Cerebellar nuclear complex (tissue), 1 donor: ENCODE data around the gene PCDHB3.
"Not testable (repeated sequence)": the region's sequence is repeated elsewhere in the genome, so short reads cannot be mapped to it uniquely, and the experiment has no call there.

Experiments used
- DNase-seq, 2 experiments: peaks; one replicate each; lab custom pipeline; 2025; lab: John Stamatoyannopoulos, UW

The PCDHB3 gene

DNA sequence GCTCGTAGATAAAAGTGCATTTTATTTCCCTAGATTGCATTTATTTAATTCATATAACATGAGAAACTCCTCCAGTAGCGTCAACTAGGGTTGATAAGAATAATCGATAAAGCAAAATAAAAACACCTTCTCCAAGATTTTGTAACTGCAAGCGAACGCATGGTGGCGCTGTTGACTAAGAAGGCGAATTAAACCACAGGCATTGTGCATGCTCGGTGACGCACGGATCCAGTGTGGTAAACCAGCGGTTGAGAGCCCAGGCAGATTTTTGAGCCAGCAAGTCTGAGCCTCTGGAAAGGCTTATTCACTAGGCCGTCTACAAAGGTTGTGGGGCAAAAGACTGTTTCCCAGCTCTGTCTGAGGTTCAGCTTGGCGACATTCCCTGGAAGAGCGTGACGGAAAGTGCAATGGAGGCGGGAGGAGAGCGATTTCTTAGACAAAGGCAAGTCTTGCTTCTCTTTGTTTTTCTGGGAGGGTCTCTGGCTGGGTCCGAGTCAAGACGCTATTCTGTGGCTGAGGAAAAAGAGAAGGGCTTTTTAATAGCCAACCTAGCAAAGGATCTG lies at the start of gene PCDHB3:
Gene PCDHB3 (plus strand): TSS at position 231 of the 563 bp plus-strand sequence. CDS start 177 bp downstream, at position 408.
- no peak for DNase-seq

DNA sequence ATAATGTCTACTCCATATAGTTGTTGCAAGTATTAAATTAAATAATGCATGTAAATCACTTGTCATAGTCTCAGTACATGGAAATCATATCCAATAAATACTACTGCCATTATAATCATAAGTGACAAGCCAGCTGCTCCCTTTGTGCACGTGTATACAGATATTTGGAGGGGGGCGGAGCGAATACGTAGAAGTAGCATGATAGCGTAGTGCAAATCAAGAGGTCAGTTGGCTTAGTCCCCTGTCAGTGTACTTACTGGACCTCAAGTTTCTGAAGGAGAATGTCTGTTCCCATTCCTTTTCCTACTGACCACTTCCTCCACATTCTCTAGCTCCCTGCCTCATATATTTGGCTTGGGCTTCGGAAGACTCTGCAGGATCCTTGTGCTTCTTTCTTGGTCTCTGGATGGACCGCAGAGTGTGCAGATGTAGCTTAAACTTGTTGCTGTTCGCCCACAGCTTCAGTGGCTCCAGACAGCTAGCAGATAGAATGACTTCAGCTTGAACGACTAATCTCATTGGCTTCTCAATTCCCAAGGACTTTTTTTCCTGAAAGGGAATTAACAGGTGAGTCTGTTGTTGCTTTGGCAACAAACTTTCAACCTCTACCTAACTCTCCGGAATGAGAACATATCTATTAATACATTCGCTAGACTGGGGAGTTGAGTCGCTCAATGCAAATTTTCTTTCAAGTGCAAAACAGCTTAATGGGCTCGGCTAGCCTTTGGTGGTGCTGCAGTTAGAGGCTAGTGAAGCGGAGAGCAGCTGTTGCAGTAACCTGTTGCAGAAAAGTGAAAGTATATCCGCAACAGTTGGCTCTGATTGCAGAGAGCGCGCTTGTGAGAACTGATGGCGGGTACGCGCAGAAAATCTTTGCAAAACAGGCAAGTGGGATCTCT lies 49.4 kb upstream of the PCDHB3 start, which contains the start of gene PCDHB1:
Gene PCDHB1 (plus strand): TSS at position 753 of the 899 bp plus-strand sequence. CDS start 97 bp downstream, at position 850.
- no peak for DNase-seq

DNA sequence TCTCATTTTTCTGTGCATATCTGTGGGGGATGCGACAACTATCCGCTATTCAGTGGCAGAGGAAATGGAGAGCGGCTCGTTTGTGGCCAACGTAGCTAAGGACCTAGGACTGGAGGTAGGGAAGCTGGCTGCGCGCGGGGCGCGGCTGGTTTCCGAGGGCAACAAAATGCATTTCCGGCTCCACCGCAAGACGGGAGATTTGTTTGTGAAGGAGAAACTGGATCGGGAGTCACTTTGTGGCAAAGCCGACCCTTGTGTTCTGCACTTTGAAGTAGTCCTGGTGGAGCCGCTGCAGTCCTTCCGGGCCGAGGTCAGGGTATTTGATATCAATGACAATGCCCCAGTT lies 48.8 kb upstream of the PCDHB3 start:
- DNase-seq = no peak

DNA sequence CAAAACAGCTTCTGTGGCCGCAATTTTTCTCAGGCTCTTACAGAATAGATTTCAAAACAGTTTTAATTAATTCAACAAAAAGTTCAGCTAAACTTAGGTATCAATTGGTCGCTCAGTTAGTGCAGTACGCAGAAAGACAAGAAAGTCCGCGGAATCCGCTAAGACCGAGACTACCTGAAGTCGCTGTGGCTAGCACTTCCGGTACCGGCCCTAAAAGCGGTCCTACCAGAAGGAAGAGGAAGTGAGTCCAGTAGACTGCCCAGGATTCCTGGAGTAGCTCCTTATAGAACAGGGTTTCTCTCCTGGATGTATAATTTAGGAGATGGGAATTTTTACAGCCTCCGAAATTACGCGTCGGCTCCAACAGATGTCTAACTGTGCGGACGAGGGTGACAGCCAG lies 22.4 kb upstream of the PCDHB3 start:
- DNase-seq = no peak

DNA sequence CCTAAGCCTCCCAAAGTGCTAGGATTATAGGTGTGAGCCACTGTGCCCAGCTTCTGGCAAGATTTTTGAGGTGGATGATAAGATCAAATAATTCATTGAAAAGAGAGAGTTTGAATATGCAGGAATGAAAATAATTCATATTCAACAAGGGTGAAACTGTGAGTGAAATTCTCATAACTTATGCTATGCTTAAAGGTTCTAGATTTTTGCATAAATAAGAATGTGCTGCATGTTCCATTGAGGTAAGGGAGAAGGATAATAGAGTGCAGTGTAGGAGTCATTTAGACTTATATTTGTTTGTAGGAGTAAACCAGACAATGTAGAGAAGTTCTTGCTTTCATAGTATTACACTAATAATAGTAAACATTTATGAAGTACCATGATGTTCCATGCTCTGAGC lies 18.0 kb upstream of the PCDHB3 start:
- no peak for DNase-seq

DNA sequence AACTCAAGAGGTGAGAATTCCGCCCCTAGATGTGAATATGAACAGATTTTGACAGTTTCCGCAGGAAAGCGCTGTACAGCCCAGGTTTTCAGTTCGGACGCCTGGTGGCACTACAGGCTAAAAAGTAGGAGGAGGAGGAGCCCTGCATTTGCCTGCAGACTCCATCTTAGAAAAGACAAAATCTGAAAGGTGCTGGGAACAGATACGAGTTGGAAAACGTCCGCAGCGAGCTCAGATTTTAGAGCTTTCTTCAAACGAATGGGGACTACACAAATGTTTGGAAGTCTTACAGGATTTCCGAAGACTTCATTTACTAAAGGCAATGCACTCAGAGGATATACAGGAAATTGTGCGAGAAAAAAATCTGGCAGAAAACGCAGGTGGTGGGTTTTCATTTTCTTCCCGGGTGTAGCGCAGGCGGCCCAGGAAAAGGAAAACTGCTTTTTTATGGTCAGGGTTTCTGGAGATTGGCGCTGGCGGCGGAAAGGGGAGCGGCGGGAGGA lies 15.7 kb upstream of the PCDHB3 start:
- DNase-seq = no peak

DNA sequence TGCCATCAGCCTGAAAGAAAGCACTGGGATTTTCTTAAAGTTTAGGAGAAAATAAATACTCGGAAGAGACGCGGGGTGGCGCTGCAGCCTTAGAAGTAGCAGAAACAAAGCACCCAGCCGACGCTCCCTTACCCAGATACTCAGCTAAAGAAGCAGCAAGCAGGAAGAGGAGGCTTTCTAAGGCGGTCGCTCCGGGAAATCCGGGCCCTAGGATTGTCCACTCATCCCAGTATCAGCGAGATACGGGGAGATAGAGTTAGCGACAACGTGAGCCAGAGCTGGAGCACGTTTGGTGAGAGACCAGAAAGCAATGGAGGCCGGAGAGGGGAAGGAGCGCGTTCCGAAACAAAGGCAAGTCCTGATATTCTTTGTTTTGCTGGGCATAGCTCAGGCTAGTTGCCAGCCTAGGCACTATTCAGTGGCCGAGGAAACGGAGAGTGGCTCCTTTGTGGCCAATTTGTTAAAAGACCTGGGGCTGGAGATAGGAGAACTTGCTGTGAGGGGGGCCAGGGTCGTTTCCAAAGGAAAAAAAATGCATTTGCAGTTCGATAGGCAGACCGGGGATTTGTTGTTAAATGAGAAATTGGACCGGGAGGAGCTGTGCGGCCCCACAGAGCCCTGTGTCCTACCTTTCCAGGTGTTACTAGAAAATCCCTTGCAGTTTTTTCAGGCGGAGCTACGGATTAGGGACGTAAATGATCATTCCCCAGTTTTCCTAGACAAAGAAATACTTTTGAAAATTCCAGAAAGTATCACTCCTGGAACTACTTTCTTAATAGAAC lies 5.6 kb upstream of the PCDHB3 start, which contains the start of gene PCDHB2:
Gene PCDHB2 (plus strand): TSS at position 135 of the 782 bp plus-strand sequence. CDS start 176 bp downstream, at position 311.
- no peak for DNase-seq

DNA sequence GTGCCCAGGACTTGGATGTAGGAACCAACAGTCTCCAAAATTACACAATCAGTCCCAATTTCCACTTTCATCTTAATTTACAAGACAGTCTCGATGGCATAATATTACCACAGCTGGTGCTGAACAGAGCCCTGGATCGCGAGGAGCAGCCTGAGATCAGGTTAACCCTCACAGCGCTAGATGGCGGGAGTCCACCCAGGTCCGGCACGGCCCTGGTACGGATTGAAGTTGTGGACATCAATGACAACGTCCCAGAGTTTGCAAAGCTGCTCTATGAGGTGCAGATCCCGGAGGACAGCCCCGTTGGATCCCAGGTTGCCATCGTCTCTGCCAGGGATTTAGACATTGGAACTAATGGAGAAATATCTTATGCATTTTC lies 5.0 kb upstream of the PCDHB3 start:
- DNase-seq = no peak

DNA sequence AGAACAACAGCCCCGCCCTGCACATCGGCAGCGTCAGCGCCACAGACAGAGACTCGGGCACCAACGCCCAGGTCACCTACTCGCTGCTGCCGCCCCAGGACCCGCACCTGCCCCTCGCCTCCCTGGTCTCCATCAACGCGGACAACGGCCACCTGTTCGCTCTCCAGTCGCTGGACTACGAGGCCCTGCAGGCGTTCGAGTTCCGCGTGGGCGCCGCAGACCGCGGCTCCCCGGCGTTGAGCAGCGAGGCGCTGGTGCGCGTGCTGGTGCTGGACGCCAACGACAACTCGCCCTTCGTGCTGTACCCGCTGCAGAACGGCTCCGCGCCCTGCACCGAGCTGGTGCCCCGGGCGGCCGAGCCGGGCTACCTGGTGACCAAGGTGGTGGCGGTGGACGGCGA lies 4.1 kb upstream of the PCDHB3 start:
- DNase-seq = not testable (repeated sequence)

DNA sequence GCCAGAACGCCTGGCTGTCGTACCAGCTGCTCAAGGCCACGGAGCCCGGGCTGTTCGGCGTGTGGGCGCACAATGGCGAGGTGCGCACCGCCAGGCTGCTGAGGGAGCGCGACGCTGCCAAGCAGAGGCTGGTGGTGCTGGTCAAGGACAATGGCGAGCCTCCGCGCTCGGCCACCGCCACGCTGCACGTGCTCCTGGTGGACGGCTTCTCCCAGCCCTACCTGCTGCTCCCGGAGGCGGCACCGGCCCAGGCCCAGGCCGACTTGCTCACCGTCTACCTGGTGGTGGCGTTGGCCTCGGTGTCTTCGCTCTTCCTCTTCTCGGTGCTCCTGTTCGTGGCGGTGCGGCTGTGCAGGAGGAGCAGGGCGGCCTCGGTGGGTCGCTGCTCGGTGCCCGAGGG lies 3.7 kb upstream of the PCDHB3 start:
- DNase-seq = not testable (repeated sequence)

DNA sequence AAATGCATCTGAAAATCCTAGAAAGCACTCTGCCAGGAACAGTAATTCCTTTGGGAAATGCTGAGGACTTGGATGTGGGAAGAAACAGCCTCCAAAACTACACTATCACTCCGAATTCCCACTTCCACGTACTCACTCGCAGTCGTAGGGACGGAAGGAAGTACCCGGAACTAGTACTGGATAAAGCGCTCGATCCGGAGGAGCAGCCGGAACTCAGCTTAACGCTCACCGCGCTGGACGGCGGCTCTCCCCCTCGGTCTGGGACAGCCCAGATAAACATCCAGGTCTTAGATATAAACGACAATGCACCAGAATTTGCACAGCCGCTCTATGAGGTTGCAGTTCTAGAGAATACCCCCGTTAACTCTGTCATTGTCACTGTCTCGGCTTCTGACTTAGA lies 786 bp downstream of the PCDHB3 start:
- DNase-seq = no peak

DNA sequence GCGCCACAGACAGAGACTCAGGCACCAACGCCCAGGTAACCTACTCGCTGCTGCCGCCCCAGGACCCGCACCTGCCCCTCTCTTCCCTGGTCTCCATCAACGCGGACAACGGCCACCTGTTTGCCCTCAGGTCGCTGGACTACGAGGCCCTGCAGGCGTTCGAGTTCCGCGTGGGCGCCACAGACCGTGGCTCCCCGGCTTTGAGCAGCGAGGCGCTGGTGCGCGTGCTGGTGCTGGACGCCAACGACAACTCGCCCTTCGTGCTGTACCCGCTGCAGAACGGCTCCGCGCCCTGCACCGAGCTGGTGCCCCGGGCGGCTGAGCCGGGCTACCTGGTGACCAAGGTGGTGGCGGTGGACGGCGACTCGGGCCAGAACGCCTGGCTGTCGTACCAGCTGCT lies 1.8 kb downstream of the PCDHB3 start:
- not testable (repeated sequence) for DNase-seq

DNA sequence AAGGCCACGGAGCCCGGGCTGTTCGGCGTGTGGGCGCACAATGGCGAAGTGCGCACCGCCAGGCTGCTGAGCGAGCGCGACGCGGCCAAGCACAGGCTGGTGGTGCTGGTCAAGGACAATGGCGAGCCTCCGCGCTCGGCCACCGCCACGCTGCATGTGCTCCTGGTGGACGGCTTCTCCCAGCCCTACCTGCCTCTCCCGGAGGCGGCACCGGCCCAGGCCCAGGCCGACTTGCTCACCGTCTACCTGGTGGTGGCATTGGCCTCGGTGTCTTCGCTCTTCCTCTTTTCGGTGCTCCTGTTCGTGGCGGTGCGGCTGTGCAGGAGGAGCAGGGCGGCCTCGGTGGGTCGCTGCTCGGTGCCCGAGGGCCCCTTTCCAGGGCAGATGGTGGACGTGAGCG lies 2.2 kb downstream of the PCDHB3 start:
- not testable (repeated sequence) for DNase-seq

DNA sequence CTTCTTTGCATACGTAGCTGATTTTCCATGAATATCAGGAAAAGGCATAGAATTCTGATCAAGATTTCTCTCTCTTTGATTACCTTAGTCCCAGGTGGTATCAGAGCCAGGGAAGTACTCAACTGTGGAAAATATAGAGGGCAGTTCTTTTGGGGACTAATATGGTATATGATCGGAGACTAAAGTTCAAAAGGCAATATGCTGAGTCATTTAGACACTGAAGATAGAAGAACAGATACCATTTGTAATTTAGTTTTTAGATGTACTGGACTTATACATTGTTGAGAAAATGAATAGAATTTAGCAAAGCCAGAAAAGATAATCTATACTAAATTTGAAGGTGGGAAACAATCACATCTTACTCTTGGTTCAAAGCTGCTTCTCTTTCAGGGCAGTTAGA lies 5.1 kb downstream of the PCDHB3 start:
- DNase-seq = no peak

DNA sequence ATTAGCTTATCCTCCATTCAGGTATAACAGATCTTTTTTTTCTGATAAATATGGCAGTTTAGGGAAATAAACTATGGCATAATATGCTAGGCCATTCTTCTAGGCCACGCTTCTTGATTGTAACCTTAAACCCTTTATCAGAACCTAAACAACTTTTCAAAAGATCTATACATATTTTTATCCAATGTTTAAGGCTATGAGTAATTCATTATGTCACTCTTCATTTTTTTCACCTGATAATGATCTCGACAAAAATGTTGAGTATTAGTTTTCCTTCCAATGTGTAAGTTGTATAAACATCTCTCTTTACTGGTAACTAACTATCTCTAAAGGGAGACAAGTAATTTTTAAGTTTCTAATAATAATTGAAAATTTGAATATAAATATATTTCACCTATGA lies 19.0 kb downstream of the PCDHB3 start:
- no peak for DNase-seq

DNA sequence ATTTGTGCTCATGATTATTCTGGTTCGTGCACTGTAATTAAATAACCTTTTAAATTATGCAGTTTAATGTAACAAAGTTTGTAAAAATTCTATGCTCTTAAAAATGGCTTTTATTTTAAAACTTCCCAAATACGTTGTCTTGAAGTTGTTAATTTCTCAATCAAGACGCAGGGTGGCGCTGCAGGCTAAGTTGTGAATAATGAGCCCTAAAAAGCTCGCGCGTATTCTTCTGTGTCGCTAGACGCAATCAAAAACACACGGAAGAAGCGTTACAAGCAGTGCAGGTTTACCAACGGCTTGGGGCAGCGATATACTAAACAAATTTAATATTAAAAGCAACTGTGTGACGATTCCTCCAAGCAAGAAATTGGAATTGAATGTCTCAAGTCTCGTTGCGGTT lies 21.3 kb downstream of the PCDHB3 start, which contains the start of gene PCDHB4:
Gene PCDHB4 (plus strand): TSS at position 256 of the 400 bp plus-strand sequence. CDS start 181 bp downstream, outside the sequence.
- DNase-seq = no peak

DNA sequence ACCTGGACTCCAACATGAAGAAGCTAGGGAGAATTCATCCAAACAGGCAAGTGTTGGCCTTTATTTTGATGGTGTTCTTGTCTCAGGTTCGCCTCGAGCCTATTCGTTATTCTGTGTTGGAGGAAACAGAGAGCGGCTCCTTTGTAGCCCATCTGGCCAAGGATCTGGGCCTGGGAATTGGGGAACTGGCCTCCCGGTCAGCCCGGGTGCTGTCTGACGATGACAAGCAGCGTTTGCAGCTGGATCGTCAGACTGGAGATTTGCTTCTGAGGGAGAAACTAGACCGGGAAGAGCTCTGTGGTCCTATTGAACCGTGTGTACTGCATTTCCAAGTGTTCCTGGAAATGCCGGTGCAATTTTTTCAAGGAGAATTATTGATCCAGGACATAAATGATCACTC lies 21.7 kb downstream of the PCDHB3 start:
- no peak for DNase-seq

DNA sequence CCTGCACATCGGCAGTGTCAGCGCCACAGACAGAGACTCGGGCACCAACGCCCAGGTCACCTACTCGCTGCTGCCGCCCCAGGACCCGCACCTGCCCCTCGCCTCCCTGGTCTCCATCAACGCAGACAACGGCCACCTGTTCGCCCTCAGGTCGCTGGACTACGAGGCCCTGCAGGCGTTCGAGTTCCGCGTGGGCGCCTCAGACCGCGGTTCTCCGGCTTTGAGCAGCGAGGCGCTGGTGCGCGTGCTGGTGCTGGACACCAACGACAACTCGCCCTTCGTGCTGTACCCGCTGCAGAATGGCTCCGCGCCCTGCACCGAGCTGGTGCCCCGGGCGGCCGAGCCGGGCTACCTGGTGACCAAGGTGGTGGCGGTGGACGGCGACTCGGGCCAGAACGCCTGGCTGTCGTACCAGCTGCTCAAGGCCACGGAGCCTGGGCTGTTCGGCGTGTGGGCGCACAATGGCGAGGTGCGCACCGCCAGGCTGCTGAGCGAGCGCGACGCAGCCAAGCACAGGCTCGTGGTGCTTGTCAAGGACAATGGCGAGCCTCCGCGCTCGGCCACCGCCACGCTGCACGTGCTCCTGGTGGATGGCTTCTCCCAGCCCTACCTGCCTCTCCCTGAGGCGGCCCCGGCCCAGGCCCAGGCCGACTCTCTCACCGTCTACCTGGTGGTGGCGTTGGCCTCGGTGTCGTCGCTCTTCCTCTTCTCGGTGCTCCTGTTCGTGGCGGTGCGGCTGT lies 23.3 kb downstream of the PCDHB3 start:
- DNase-seq = not testable (repeated sequence)

DNA sequence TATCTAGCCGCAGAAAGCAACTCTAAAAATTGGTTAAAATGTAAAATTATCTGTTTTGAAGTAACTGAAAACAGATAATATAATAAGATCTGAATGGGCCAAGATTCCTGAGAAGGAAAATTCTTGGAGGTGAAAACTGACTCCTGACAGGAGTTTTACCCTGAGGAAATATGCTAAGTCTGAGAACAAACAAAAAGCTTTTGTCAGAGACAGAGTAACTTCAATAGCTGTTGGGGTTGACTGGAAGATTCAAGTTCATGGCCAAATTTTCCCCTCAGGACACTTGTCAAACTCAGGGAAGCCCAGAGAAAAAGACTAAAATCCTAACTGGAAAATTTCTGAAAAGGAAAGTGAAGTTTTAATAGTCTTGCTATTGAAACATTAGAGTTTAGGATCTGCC lies 27.0 kb downstream of the PCDHB3 start:
- no peak for DNase-seq

DNA sequence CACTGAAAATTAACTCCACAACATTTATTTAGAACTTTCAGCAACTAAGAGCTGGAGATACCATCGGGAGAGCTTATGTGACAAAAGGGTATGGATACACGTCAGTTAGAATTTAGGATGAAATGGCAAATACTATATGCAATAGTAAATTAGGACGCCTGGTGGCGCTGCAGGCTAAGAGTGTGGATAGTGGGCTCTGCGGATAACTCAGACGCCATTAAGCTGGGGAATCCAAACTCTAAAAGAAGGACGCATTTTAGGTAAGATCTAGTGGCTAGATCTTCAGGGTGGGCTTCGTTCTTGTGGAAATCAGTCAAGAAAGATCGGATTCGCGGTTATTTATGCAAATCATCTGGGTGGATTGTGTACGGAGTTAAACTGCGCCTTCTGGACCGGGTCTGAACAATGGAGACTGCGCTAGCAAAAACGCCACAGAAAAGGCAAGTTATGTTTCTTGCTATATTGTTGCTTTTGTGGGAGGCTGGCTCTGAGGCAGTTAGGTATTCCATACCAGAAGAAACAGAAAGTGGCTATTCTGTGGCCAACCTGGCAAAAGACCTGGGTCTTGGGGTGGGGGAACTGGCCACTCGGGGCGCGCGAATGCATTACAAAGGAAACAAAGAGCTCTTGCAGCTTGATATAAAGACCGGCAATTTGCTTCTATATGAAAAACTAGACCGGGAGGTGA lies 34.9 kb downstream of the PCDHB3 start, which contains the start of gene PCDHB5:
Gene PCDHB5 (plus strand): TSS at position 177 of the 688 bp plus-strand sequence. CDS start 229 bp downstream, at position 406.
- no peak for DNase-seq
